AG09309 (cell line): Measurements from ENCODE around the gene NRXN3.

Source experiments
- DNase-seq: peaks from one replicate; pipeline ENCODE4 v3.0.0-alpha.2; 2010; ENCODE audit warnings: low read depth
- H3K4me3 ChIP-seq: 2 replicates; pipeline ENCODE4 v1.5.1; 2011; ENCODE audit warnings: mild to moderate bottlenecking, low read depth, low read length, moderate library complexity; ENCODE audit not compliant: control insufficient read depth
- CTCF ChIP-seq: IDR thresholded peaks from 2 replicates; pipeline ENCODE4 v1.5.1; 2011; ENCODE audit warnings: mild to moderate bottlenecking, low read depth, low read length, inconsistent platforms; ENCODE audit not compliant: insufficient read depth, control insufficient read depth; ENCODE audit errors: missing control alignments

Gene NRXN3

DNA sequence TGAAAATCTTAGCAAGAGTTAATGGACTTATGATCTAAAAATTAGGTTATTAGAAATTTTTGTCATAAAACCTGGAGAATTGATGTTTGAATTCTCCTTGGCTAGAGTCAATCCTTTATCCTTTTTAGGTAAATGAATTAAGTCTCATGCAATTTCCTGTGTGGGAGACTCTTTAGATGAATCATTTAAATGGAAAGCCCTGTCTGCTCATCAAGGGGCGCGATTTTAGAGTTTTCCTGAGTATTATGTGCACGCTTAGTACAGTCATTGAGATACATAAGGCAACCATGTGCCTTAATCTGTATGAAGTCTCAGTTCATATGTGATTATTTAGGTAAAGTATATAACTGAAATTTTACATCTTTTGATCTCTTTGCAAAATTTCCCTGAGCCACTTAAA is 974.7 kb downstream of the NRXN3 start:
- TF ChIP-seq CTCF: no peak
- no peak overlapping the region for H3K4me3 ChIP-seq
- DNase-seq: no peak

DNA sequence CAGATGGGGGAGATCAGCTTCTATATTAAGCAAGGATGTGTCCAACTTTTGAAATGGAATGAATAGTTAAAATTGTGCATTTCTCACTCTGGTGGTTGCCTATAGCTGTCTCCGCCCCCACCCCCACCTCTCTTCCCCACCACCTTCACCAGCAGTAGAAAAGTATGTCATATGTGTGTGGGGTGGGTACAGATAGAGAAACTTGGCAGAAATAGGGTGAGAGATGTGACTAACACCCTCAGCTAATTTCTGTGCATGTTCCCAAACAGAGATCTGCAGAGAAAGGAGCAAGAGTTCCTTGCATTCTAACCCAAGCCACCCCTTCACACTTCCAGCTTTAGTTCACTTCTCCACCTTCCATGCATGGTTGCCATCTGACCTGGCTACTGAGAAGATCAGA is 980.1 kb downstream of the NRXN3 start:
- H3K4me3 ChIP-seq: no peak overlapping the region

GRCh38 chr14:79157369-79157768 is 987.2 kb downstream of the NRXN3 start:
- DNase-seq: no peak
- no peak for TF ChIP-seq CTCF
- H3K4me3 ChIP-seq: no peak overlapping the region

More for the DNA sequence above, 980.1 kb downstream of the NRXN3 start:
- TF ChIP-seq CTCF: no peak
- DNase-seq: no peak

DNA sequence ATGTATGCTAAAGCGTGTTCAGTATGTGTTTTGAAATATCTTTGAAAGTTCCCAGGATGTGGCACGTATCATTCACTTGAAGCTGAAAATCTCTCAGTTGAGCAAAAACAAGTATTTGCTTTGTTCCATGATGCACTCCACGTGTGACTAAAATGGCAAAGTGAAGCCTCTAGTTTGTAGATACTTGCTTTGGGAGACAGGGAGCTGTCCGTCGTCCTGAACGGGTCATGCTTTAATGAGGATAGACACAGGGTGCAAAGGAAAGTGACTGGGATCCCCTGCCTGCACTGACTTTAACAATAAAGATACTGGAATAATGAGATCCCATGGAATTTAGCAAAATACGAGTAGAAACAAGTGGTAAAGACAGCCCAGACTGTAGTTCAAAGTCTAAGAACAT is 991.4 kb downstream of the NRXN3 start:
- DNase-seq: peak; percentile 3

DNA sequence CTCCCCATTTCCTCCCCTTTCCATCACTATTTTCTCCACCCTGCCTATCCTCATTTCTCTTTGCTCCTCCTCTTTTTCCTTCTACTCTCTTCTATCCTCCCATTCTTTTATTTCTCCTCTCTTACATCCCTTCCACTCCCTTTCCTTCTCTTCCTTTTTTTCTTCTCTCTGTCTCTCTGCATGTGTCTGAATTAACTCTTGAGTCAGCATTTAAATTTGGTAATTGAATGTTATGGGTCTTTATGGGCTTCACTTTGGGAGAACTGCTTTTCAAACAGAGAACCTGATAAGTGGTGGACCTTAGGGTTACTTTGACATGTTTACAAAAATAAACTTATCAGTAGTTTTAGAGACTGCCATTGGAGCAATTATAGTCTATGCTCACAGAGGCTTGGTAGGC is 992.7 kb downstream of the NRXN3 start:
- DNase-seq: no peak
- H3K4me3 ChIP-seq: no peak overlapping the region
- no peak for TF ChIP-seq CTCF

More for the DNA sequence above, 991.4 kb downstream of the NRXN3 start:
- no peak for TF ChIP-seq CTCF
- H3K4me3 ChIP-seq: no peak overlapping the region

GRCh38 chr14:79165471-79166090 is 995.4 kb downstream of the NRXN3 start:
- no peak overlapping the region for H3K4me3 ChIP-seq
- no peak for DNase-seq
- TF ChIP-seq CTCF: no peak
